A673 (cell line): Measurements from ENCODE around the gene GPR160. TPM values are rescaled to one million over a fixed set of nuclear protein-coding genes. Genes with fewer than 3 reads are reported as not detected.

Experiments used
- BruUV-seq: library from RNA; stranded (reverse); fragments of 400-500 nt; replicated peaks from 2 replicates; lab custom pipeline; 2021; lab: Mats Ljungman, UMichigan
- CTCF ChIA-PET: fragments of 300-600 bp; sonication (Branson Sonifier 250); formaldehyde crosslinking; loops from one replicate; lab custom pipeline; 2022; ENCODE audit warnings: antibody characterized with exemption; lab: Charles Lee
- POLR2A ChIA-PET: fragments of 300-600 bp; sonication (Branson Sonifier 250); formaldehyde crosslinking; loops from one replicate; lab custom pipeline; 2022; ENCODE audit warnings: antibody characterized with exemption; ENCODE audit not compliant: low non-redundant PET; lab: Charles Lee
- DNase-seq: peaks from one replicate; pipeline ENCODE4 v3.0.0-alpha.2; 2015; ENCODE audit warnings: low spot score
- H3K27ac ChIP-seq: fragments of 200-600 bp; sonication (generic); 2 replicates; pipeline ENCODE4 v1.5.1; 2016; ENCODE audit warnings: mixed run types, low read depth, mild to moderate bottlenecking, mixed read lengths, antibody characterized with exemption, low read length; ENCODE audit not compliant: poor library complexity, severe bottlenecking
- H3K27me3 ChIP-seq: fragments of 200-600 bp; sonication (generic); replicated peaks from 2 replicates; pipeline ENCODE4 v1.6.1; 2017; ENCODE audit warnings: mixed run types, low read depth, mild to moderate bottlenecking, mixed read lengths, antibody characterized with exemption, low read length; ENCODE audit not compliant: insufficient read depth, poor library complexity
- H3K36me3 ChIP-seq: fragments of 200-600 bp; sonication (generic); 2 replicates; pipeline ENCODE4 v1.6.1; 2016; ENCODE audit warnings: mixed run types, mild to moderate bottlenecking, mixed read lengths, antibody characterized with exemption, low read length; ENCODE audit not compliant: insufficient read depth, poor library complexity, severe bottlenecking
- H3K4me1 ChIP-seq: fragments of 200-600 bp; sonication (generic); 2 replicates; pipeline ENCODE4 v1.6.1; 2017; ENCODE audit warnings: mixed run types, mild to moderate bottlenecking, mixed read lengths, antibody characterized with exemption, low read length; ENCODE audit not compliant: insufficient read depth, poor library complexity, severe bottlenecking
- H3K4me3 ChIP-seq: fragments of 200-600 bp; sonication (generic); 2 replicates; pipeline ENCODE4 v1.5.1; 2016; ENCODE audit warnings: low read depth, mixed run types, mild to moderate bottlenecking, mixed read lengths, low read length; ENCODE audit not compliant: poor library complexity, severe bottlenecking
- H3K9me3 ChIP-seq: fragments of 200-600 bp; sonication (generic); 2 replicates; pipeline ENCODE4 v1.6.1; 2016; ENCODE audit warnings: mixed run types, low read depth, mild to moderate bottlenecking, mixed read lengths, antibody characterized with exemption, low read length; ENCODE audit not compliant: poor library complexity, severe bottlenecking
- CTCF ChIP-seq: fragments of 300-800, 200-600 bp; sonication (generic); conservative IDR thresholded peaks from 2 replicates; pipeline ENCODE4 v1.5.1; 2017; ENCODE audit warnings: low read depth, mild to moderate bottlenecking, antibody characterized with exemption, low read length, moderate library complexity, mixed read lengths
- EZH2 ChIP-seq: fragments of 200-600 bp; sonication (generic); IDR thresholded peaks from 2 replicates; pipeline ENCODE4 v1.6.1; 2017; ENCODE audit warnings: borderline replicate concordance, low read depth, mild to moderate bottlenecking, mixed read lengths, antibody characterized with exemption, low read length; ENCODE audit not compliant: poor library complexity, severe bottlenecking
- intact Hi-C: fragments of 100-400 bp; cut with micrococcal nuclease; formaldehyde crosslinking; loops from one replicate; pipeline ENCODE4 v1.10.0; 2022; ENCODE audit not compliant: unreplicated experiment
- total RNA-seq: library from RNA; stranded (reverse); gene quantifications from 2 replicates; pipeline ENCODE4 v1.2.3, GENCODE V29; 2021

The GPR160 gene
- total RNA-seq, 1 experiment from 2014 or later: 11.2 TPM

GRCh38 chr3:170022336-170022735 lies 15.5 kb upstream of the GPR160 start:
- CTCF ChIA-PET: no interaction called here

GRCh38 chr3:170023165-170023564 lies 14.6 kb upstream of the GPR160 start:
- no peak overlapping the region for H3K4me3 ChIP-seq
- H3K4me1 ChIP-seq: no peaks in the 10 kb centered on the region
- no peaks in the 10 kb centered on the region for H3K27me3 ChIP-seq
- no peaks in the 10 kb centered on the region for H3K9me3 ChIP-seq
- intact Hi-C loops: no loop called here
- BruUV-seq: no TSS peak
- no peak for DNase-seq
- no peak overlapping the region for H3K27ac ChIP-seq
- TF ChIP-seq CTCF: no peak
- no peak for TF ChIP-seq EZH2
- ChIA-PET CTCF (no interaction called here), POLR2A (no interaction called here)
- H3K36me3 ChIP-seq: no peaks in the 10 kb centered on the region

More at GRCh38 chr3:170022336-170022735, 15.5 kb upstream of the GPR160 start:
- H3K4me3 ChIP-seq: no peak overlapping the region
- no peak for TF ChIP-seq CTCF
- no peak for TF ChIP-seq EZH2
- no peak overlapping the region for H3K27ac ChIP-seq
- POLR2A ChIA-PET: interaction anchor here (0.6 kb wide), 1 partner anchor 54 kb away, joined by 4 read pairs; no protein-coding TSS in a partner anchor
- no peaks in the 10 kb centered on the region for H3K36me3 ChIP-seq
- no peak for DNase-seq
- H3K4me1 ChIP-seq: no peaks in the 10 kb centered on the region
- no peaks in the 10 kb centered on the region for H3K27me3 ChIP-seq
- no TSS peak for BruUV-seq
- intact Hi-C loops: no loop called here
- no peaks in the 10 kb centered on the region for H3K9me3 ChIP-seq

- no TSS peak for BruUV-seq
Observed at GRCh38 chr3:170024581-170024980, 13.2 kb upstream of the GPR160 start.

More at GRCh38 chr3:170024581-170024980, 13.2 kb upstream of the GPR160 start:
- DNase-seq: no peak
- Histone ChIP-seq H3K9me3 (no peaks in the 10 kb centered on the region), H3K36me3 (no peaks in the 10 kb centered on the region), H3K27ac (no peak overlapping the region), H3K27me3 (no peaks in the 10 kb centered on the region), H3K4me1 (no peaks in the 10 kb centered on the region), H3K4me3 (no peak overlapping the region)
- ChIA-PET CTCF (no interaction called here), POLR2A (no interaction called here)
- TF ChIP-seq EZH2 (no peak), CTCF (no peak)
- intact Hi-C loops: no loop called here
